Measurements from ENCODE around the gene HOXB3.
"Not testable (repeated sequence)": the region's sequence is repeated elsewhere in the genome, so short reads cannot be mapped to it uniquely, and the experiment has no call there.

HOXB3 gene

DNA sequence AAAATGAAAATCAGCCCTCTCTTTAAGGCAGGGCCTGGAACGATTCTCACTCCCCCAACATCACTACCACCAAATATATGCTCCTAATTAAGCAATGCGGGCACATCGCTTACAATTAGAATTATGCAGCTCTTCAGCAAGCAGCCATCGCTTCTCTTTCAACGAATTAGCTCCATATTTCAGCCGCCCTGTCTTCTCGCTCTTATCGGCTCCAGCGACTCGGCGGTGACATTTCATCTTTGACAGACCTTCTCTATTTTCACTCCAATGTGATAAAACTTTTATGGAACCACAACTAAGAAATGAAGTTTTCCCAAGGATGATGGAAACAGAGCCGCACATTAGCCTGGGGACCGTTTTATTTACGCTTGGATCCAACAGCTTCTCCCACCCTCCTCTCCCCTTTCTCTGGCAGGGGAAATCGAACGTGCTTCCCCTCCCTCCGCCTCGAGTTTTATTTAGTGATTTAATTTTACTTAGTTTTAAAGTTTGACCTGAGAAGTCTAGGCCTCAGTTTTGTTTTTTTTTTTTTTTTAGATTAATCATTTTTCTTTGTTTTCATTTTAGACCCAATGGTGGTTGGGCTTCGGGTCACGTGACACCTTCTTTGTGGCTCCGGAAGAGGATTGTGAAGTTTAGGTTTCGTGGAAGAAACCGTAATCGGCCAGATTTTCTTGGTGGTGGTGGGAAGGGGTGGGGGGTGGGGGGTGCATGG is 42.1 kb downstream of the HOXB3 start:
- DNase-seq (ENCODE audit: low read depth in 1 of 2, low spot score in 1 of 2) = peak in 1 of 2 donors; percentile 27

DNA sequence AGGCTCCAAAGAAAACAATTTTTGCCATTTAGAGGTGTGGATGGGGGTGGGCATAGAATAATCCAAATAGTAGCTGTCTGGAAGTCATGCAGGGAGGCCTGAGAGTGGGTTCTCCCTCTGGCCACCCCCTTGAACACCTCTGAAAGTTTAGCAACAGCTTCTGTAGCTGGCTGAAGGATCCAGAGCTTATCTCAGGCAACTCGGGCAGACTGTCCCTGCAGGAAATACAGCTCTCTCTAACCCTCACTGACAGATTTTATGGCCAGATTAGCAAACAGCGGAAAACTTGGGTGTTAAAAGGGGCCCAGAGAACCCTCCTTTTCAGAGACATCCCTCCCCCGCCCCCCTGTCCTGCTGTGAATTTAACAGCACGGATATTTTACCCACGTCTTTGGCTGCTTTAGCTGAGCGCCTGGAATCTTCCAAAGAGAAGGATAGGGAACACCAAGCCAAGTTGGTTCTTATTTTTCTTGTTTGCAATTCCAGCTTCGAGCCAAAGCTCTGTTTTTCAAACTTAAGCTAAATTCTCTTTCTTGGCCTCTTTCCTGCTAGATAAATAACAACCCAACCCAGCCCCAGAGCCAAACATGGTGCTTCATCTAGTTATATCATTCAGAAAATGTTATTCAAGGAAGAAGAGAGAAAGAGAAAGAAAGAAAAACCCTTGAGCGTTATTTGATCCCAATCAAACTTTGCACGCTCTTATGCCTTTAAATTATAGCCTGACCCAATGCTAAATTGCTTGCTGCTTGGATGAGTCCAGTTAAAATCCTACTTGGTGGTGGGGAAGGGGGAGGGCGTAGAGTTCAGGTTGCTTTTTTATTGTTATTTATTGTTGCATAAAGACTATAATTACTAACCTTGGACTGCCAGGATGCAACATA is 42.9 kb downstream of the HOXB3 start:
- no peak for DNase-seq (ENCODE audit: low read depth in 1 of 2, low spot score in 1 of 2)

DNA sequence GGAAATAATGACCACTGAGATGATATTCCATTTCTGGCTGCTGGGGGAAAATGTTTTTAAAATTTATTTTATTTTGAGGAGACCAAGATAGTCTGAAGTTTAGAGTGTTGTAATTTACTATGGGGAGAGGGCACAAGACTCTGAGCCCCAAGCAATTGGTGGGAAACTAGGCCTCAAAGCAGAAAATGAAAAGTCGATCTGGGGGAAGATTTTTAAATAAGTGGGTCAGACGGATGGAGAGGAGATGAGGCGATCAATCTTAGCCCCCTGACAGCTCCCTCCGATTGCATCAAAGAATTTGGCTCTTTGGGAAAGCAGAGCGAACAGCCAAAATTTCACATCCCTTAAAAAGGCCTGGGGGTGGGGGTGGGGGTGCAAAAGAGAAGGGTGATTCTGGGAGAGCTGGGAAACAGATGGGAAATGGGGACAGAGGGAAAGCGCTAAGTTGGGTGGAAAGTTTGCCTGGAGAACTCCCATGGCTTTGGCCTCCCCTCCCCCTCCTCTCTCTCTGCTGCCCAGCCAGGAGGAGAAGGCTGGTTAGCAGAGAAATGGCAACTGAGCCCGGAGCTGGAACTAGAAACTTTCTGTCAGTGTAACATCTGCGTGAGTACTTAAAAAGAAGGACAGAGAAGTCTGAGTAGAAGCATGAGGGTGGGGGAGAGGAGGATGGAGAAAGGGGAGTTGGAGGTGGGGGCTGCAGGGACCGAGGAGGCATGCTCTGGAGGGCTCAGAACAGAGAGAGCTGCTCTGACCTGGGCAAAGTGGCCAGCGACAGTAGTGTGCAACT is 43.7 kb downstream of the HOXB3 start:
- no peak for DNase-seq (ENCODE audit: low read depth in 1 of 2, low spot score in 1 of 2)

DNA sequence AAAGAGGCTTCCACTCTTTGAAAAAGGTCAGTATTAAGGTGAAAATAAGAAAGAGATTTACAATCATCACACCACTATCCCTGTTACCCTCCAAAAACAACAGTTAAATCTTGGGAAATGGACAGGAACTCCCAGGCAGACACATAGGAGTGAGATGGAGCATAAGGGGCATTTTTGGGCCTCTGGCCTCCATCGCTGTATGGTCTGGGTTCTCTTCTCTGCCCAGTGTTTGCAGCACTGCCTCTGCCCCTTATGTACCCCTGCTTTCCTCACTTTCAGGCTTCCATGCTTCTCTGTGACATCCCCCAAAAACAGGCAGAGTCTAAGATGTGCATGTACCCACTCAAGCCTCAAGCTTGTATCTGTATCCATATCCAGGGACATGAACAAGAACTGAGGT is 44.5 kb downstream of the HOXB3 start:
- DNase-seq (ENCODE audit: low read depth in 1 of 2, low spot score in 1 of 2) = no peak

DNA sequence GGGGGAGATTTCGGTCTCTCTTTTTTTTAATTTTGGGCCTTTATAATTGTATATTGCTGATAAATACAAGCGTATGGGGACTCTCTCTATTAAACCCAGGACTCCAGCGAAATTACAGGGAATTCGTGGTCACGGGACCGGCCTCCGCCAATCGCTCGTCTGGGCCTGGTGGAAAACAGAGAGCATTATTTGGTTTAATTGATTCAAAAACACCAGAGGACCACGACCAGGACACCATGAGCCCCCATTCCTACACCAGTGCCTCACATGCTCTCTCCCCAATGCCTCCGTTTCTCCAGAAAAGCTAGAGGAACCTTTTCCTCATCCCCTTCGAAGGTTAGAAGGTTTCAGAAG is 45.0 kb downstream of the HOXB3 start, which contains the start of gene HOXB2:
Gene HOXB2 (minus strand): TSS at position 88 of the 354 bp plus-strand sequence. CDS start 198 bp downstream, outside the sequence.
- DNase-seq (ENCODE audit: low read depth in 1 of 2, low spot score in 1 of 2) = no peak

DNA sequence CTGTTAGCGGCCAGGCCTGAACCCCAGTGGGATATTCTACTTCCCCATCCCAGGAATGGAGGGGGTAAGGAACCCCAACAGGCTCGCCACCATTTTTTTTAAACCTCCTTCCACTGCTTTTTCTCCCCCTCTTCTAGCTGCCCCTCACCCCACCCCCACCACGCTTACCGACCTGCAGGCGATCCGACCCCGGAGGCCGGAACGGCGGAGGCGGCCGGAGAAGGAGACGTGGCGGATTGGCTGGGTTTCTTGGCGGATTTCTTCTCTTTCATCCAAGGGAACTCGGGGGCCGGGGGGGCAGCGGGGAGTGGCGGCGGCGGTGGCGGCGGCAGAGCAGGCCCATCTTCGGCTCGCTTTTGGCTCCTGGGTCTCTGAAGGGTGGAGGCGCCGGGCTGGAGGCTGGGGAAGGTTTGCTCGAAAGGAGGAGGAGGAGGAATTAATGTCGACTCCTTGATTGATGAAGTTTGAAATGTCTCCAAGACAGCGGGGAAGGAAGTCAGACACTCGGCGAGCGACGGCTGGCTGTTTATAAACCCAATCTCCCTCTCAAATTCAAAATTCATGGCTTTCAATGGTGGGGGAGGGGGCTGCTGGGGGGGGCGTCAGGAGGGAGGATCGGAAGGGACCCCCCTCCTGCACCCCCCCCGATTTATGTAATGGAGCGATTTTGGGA is 45.6 kb downstream of the HOXB3 start:
- peak in 1 of 2 donors; percentile 22 for DNase-seq (ENCODE audit: low read depth in 1 of 2, low spot score in 1 of 2)

DNA sequence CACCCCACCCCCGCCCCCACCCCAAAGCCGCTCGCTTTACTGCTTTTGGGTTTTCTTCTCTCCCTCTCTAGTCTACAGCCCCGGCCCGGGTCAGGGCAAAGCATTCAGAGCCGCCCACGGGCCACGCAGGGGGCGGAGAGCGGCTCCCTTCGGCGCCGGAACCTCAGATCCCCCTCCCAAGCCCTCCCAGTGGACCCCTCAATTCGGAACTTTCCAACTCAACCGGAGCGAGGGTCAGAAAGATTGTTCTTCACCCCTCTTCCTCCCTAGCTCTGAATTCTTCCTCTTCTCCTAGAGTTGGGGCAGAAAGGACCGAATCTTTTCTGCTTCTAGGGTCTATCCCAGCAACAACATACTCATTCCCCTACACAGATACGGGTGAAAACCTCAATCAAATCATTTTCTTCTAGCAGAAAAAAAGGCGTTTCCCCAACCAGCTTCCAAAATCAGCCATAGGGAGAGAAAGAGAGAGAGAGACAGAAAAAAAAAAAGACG is 46.1 kb downstream of the HOXB3 start:
- peak in 1 of 2 donors; percentile 29 for DNase-seq (ENCODE audit: low read depth in 1 of 2, low spot score in 1 of 2)

DNA sequence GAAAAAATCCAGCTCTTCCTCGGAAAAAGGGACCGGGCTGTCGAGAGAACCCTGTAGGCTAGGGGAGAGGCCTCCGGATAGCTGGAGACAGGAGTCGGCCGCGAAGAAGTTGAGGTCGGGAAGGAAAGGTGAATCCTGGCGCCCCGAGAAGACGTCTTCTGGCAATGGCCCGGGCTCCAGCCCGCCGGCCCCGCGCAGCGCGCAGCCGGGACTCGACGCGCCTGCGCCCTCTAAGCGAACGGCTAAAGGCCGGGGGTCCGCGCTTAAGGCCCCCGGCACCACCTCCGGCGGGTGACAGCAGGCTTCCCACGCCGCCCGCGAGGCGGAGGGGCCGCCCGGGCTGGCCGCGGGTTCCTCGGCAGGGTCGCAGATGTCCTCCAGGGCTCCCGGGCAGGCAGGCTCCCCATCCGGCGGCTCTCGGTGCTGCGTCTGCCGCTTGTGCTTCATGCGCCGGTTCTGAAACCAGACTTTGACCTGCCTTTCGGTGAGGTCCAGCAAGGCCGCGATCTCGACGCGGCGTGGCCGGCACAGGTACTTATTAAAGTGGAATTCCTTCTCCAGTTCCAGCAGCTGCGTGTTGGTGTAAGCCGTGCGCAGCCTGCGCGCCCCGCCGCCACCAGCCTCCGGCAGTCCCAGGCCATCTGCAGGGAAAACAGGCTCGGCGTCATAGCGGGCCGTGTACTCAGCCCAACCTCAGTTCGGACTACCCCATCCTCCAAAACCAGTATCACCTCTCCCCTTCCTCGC is 46.8 kb downstream of the HOXB3 start:
- peak; percentile 46 to 48 for DNase-seq (ENCODE audit: low read depth in 1 of 2, low spot score in 1 of 2)

DNA sequence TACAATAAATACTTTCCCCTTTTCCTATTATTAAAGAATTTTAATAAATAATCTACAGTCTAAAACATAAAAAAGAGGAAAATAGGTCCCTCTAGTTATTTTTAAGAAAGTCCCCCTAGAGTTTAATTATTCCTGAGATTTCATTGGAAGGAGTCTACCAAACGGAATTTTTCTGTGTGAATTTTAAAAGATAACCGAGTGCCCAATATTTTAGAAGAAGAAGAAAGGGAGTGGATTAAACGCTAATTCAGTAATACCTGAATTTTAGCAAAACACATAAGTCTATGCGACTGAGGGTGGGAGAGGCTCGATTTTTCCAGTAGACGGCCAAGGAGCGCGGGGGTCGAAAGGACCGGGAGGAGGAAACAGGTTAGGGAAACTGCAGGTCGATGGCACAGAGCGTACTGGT is 47.3 kb downstream of the HOXB3 start:
- no peak for DNase-seq (ENCODE audit: low read depth in 1 of 2, low spot score in 1 of 2)

DNA sequence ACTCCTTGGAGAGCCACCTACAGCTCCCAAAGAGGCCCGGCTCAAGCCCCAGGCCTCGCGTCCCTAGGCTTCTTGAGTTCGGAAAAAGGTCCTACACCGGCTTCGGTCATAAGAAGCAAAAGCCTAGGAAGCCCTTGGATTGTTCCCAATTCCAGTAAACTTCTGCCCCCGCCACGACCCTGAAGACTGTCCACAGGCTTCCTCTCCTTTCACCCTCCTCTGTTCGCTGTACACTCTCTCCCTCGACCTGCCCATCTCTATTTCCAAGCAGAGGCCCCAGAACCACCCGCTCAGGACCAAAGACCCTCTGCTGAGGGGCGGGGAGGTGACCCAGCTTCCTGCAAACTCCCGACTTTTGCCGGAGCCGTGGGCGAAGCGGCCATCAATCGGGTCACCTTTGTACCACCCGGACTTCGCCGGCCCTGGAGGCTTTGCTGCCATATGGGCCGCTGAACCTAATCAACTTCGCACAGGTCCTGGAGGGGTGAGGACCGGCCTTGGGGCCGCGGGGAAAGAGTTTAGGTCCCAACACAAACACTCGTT is 47.9 kb downstream of the HOXB3 start:
- peak in 1 of 2 donors; percentile 12 for DNase-seq (ENCODE audit: low read depth in 1 of 2, low spot score in 1 of 2)

DNA sequence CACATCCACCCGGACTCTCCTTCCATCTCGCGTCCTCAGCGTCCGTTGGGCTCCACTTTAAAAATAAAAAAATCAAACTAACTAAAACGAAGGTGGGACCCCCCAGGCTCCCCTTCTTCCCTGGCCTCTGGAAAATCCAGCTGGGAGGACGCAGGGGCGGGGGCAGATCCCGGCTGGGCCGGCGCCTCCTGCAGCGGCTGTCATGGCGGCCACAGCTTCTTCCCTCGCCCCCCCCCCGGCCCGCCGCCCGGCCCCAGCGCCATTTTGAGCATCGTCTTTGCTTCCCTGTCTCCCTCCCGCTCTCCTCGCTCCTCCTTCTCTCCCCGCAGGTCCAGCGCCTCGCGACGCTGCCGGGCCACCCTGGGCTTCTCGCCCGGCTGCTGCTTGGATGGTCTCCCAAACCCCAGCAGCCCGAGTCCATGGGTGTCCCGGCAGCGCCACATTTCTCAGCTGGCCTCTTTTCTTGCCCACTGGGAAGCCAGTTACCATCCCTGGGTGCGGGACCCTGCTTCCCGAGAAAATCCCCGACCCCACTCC is 48.4 kb downstream of the HOXB3 start:
- peak in 1 of 2 donors; percentile 37 for DNase-seq (ENCODE audit: low read depth in 1 of 2, low spot score in 1 of 2)

DNA sequence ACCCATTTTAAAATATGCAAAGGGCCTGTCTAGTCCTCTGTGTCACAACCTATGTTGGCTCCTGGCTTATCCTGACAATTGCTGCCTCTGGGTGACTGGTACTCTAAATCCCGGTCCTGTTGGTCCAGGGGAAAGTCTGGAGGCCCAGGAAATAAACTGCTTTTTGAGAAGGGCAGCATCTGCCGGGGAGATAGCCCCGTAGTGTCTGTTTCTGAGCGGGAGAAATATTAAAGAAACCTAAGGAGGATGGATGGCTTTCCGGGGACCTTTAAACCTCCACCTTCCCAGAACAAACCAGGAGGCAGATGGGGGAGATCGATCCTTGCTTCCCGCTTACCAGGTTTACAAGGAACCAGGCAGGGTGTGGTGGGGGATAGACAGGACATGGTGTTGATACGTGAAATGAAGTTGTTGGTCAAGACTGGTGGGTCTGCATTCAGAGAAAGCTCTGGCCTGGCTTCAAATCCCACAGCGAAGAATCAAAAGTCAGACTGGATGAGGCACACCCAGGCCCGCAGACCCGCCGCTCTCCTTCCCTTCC is 48.9 kb downstream of the HOXB3 start:
- DNase-seq (ENCODE audit: low read depth in 1 of 2, low spot score in 1 of 2) = no peak

DNA sequence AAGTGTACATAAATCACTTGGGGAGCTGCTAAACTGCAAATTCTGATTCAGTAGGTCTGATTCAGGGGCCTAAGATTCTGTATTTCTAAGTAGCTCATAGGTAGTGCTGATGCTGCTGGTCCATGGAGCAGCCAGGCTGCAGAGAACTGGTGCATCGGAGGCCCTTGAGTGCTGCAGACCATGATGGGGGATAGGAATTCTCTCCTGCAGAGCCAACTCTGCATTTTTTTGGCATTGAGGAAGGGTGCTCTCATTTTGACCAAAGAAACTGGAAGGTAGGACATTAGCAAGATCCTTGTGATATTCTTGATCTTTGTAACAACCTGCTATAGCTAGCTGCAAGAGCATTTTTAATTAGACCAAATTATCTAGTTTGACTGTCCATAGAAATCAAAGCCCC is 49.8 kb downstream of the HOXB3 start:
- DNase-seq (ENCODE audit: low read depth in 1 of 2, low spot score in 1 of 2) = no peak

DNA sequence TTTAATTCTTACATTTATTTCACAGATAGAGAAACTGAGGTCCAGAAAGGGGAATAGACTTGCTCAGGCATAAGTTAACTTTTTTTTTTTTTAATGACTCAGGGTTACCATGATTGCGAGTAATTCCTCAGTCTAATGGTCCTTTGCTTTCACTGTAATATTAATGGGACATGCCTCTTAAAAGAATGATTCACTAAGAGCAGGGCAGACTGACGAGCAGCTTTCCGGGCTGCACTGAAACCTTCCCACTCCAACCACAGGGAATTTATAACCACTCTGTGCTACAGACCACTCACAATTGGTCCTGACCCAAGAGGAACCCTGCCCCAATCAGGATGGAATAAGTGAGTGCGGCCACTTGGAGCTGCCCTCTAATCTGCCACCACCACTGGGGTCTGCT is 50.9 kb downstream of the HOXB3 start:
- no peak for DNase-seq (ENCODE audit: low read depth in 1 of 2, low spot score in 1 of 2)

DNA sequence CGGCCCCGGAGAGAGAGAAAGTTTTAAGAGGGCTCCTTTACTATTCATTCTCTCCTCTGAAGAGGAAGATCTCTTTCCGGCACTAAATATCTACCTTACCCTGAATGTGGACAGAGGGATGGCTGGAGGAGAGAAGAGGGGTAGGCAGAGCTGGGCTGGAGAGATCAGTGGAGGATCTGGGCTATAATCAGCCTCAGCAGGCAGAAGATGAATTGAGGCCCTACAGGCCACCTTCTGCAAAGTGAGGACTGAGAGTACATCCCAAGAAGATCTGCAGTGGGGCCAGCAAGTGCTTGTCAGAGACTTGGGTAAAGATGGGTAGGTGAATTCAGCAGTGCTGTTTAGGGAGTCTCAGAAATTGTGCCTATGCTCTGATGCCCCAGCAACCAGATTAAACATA is 52.7 kb downstream of the HOXB3 start:
- DNase-seq (ENCODE audit: low read depth in 1 of 2, low spot score in 1 of 2) = no peak

DNA sequence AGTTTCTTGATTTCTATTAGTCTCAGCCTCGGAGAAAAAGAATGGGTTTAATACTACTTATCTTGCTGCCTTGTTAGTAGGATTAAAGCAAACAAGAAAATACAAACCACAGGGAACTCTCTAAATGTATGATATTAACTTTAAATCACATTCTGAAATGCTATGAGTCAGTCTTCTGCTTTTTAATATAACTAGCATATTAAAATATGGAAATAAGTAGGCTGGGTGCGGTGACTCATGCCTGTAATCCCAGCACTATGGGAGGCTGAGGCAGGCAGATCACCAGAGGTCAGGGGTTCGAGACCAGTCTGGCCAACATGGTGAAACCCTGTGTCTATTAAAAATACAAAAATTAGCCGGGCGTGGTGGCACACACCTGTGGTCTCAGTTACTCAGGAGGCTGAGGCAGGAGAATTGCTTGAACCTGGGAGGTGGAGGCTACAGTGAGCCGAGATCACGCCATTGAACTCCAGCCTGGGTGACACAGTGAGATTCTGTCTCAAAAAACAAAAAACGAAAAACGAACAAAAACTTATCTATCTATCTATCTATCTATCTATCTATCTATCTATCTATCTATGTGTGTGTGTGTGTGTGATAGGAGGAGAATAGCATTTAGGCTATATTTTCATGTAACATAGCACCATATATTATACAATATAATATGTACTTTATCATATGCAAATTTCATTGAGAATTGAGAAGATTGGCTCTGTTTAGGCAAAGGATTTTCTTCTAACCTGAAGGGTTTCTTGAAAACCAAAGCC is 54.1 kb downstream of the HOXB3 start:
- not testable (repeated sequence) for DNase-seq (ENCODE audit: low read depth in 1 of 2, low spot score in 1 of 2)

DNA sequence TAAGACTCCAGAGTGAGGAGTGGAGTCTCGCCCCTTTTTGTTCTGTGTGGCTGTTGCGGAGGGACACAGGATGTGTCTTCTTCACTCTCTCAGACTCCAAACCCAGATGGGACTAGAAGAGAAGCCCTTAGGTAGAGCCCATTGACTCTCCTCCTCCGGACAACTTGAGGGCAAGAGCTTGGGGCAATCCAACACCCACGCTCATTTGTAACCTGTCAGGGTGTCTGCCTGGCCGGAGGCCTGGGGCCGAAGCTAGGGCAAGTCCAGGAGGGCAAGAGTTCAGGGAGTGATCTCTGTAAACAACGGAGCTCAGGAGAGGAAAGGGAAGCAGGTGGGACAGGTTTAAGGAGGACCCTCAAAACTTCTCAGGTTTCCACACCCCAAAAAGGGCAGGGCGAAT is 57.8 kb downstream of the HOXB3 start:
- DNase-seq (ENCODE audit: low read depth in 1 of 2, low spot score in 1 of 2) = no peak

DNA sequence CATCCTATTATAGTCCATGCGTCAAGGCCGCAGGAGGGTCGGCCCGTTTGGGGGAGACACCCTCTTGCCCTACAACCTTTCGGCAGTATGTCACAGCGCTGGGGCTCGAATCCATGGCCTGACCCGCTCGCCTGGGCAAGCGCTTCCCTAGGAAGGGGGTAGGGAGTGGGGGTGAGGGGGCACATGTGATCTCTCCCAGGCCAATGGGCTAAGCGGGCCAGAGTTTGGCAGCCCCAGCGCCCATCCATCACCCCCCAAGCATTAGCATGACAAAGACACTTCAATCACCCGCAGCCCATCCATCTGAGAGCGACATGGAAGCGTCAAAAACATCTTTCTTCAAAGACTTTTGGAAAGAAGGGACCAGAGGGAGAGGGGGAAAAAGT is 59.2 kb downstream of the HOXB3 start, which contains the start of gene HOXB1:
Gene HOXB1 (minus strand): TSS at position 125 of the 386 bp plus-strand sequence. CDS start 107 bp downstream, at position 18.
- DNase-seq (ENCODE audit: low read depth in 1 of 2, low spot score in 1 of 2) = no peak
